HG02852 (cell line): ENCODE results near the gene CCDC107.
"Not testable (repeated sequence)": the region's sequence is repeated elsewhere in the genome, so short reads cannot be mapped to it uniquely, and the experiment has no call there.

Experiments used
- ATAC-seq: cut with Tn5 transposase; IDR thresholded peaks from one replicate; pipeline ENCODE4 v1.9.1; 2021; ENCODE audit warnings: mild to moderate bottlenecking, moderate library complexity; ENCODE audit not compliant: unreplicated experiment

The CCDC107 gene, protein sequence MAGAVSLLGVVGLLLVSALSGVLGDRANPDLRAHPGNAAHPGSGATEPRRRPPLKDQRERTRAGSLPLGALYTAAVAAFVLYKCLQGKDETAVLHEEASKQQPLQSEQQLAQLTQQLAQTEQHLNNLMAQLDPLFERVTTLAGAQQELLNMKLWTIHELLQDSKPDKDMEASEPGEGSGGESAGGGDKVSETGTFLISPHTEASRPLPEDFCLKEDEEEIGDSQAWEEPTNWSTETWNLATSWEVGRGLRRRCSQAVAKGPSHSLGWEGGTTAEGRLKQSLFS

DNA sequence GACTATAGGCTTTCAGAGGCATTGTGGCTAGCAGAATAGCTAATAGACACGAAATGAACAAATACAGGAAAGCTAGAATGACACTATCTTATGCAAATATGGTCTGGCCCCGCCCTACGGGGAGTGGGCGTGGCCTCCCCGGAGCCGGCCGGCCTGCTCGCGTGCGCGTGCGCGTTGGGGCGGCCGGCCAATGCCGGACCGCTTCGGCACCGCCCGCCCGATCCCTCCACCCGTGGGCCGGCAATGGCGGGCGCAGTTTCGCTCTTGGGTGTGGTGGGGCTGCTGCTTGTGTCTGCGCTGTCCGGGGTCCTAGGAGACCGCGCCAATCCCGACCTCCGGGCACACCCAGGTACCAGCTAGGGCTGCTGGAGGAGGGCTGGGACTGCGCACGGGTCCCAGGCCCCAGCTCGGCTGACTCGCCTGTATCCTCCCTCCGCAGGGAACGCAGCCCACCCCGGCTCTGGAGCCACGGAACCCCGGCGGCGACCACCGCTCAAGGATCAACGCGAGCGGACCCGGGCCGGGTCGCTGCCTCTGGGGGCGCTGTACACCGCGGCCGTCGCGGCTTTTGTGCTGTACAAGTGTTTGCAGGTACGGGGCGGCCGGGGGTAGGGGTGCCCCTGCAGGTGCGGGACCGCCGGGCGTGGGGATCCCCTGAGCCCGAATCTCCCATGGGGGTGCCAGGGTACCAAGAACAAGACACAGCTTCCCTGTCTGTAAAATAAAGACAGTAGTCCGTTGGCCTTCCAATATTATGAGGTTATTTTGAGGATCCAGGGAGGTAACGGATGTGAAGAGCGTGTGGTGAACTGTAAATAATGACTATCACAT lies at the start of gene CCDC107:
TSS of gene CCDC107 (plus strand) at position 156 of the 831 bp plus-strand sequence. CDS start at position 244, 88 bp downstream.
- ATAC-seq = peak; percentile 67

DNA sequence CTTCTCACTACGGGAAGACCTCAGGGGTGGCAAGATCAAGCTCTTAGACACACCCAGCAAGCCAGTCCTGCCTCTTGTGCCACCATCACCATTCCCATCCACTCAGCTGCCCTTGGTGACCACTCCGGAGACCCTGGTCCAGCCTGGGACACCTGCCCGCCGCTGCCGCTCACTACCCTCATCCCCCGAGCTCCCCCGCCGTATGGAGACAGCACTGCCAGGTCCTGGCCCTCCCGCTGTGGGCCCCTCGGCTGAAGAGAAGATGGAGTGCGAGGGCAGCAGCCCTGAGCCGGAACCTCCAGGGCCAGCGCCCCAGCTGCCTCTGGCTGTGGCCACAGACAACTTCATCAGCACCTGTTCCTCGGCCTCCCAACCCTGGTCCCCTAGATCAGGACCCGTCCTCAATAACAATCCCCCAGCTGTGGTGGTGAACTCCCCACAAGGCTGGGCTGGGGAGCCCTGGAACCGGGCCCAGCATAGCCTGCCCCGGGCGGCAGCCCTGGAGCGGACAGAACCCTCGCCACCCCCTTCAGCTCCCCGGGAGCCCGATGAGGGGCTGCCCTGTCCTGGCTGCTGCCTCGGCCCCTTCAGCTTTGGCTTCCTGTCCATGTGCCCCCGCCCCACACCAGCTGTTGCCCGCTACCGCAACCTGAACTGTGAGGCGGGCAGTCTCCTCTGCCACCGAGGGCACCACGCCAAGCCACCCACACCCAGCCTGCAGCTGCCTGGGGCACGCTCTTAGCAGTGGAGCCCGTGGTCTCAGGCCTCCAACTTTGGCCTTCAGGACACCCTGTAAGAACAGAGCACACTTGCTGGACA lies 48.9 kb upstream of the CCDC107 start:
- no peak for ATAC-seq

DNA sequence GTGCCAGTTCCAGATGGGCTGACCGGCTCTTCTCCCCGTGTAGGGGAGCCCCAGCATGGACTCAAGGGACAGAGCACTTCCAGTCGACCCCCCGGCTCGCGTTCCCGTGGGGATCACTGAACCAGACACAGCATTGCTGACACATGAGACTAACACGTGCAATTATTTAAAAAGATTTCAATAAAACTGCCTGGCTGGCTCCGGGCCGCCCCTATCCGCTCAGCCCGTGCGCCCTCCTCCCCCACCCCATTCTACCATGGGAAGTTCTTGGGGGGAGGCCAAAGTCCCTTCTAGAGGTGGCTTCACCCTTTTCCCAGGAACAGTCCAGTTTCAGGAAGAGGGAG lies 48.3 kb upstream of the CCDC107 start:
- no peak for ATAC-seq

DNA sequence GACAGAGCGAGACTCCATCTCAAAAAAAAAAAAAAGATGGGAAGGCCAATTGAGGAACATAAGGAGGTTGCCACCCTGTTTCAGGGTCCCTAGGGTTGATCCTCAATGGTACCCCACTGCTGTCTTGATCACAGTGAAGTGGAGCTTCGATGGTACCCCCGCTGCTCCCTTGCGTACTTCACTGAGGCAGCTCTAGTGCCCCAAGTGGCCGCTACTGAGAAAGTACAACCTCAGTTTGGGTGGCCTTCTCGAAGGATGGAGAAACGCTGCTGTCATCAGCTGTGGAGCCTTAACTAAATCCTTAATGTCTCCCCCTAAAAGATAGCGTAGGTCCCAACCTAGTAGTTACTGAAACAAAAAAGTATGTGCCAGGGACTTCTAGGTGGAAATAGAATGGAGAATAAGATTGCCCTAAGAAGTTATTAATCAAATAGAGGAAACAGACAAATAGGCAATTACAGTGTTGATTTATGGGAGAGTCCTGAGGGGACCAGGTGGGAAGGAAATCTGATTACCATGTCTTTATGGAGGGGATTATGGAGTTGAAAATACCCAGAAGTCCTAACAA lies 46.8 kb upstream of the CCDC107 start:
- no peak for ATAC-seq

DNA sequence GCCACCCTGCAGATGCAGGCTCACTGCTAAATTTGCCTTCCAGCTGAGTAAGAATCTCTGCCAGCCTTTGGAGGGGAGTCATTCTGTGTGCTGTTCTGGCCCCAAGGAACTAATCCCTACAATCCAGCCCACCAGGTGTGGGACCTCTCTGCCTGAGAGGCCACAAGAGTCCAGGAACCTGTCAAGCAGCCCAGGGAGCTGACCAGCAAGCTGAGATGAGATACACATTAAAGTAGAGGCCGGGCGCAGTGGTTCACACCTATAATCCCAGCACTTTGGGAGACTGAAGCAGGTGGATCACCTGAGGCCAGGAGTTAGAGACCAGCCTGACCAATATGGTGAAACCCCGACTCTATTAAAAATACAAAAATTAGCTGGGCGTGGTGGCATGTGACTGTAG lies 46.0 kb upstream of the CCDC107 start:
- not testable (repeated sequence) for ATAC-seq

DNA sequence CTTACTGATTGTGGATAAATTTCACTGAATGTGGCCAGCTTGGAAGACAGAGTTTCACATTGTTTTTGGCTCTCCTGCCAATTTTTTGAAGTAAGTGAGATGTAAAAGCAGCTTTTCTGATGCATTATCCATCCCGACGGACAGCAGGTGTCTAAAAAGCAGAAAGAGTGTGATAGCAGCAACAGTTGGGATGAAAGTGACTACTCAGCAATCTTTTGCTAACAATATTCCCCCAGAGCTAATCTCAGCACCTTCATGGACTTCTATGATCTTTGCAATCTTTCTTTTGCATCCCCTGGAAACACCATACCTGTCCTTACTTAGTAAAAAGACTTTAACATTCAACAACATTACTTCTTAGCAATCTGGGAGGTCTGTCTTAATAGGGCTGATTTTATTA lies 45.2 kb upstream of the CCDC107 start:
- ATAC-seq = no peak

DNA sequence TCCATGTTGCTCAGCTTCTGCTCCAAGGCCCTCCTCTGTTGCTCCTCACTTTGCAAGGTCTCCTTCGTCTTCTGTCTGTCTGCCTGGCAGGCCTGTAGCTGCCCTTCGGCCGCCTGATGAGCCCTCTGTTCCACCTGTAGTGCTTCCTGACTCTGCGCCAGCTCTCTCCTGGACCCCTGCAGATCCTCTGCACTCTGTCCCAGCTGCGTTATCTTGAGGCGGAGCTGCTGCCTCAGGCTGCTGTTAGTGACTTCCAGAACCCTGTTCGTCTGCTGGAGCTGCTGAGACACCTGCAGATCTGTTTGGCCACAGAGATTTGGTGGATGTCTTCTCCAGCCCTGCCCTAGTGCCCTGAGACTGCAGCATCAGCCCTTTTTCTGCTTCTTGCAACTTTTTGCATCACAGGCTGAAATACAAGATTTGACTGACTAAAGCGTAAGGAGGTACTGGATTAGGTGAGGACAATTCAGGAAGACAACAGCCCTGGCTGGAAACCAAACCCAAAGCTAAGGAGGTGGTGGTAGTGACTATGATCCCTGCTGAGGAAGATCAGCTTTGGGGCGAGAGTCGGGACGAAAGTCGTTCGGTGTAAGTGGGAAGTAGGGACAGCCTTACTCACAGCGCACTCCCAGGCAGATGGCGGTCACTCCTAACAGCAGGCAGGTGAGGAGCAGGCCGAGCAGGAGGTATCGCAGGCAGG lies 42.0 kb upstream of the CCDC107 start:
- no peak for ATAC-seq

DNA sequence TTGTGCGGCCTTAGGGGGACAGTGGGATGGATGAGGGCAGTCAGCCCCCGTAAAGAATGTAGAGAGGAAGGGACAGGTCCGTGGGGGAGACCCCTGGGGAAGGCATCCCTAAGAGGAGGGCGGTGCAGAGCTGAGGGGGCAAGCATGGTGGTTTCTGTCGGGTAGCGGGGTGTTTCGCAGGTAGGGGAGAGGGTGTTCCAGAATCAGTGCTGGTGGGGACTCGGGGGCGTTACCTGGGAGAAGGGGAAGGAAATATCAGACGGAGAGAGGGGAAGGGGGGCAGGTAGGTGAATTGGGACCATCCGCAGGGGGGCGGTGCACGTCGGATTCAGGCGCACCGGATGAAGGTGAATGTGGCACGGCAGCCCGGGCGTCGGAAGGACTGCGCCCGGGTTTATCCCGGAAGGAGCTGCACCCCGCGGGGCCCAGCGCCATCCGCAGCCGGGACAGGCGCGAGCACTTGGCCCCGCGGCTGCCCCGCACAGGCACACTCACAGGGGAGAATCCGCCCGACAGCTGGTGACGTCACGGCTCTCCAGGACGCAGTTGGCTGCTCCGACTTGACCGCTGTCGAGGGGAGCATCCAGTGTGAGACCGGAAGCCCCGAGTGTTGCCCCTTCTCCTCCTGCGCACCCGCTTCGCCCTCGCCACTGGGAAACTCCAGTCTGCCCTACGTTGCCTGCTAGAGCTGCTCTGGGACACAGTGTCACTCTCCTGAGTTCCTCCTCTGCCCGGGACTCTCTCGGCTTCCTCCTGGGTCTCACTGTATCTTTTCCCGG lies 41.2 kb upstream of the CCDC107 start:
- ATAC-seq = peak; percentile 40

DNA sequence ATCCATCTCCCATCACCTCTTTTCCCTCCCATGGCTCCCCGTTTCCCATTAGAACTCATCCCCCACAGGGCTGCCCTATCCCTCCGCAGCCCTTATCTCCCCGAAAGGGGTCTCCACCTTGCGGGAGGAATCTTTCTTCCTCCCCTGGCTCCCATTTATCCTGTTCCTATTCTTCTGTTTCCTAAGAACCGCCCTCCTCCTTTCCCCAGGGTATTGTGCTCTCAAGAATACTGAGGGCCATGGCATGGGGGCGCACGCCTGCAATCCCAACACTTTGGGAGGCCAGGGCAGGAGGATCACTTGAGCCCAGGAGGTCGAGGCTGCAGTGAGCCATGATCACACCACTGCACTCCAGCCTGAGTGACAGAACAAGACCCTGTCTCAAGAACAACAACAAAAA lies 40.5 kb upstream of the CCDC107 start:
- no peak for ATAC-seq

DNA sequence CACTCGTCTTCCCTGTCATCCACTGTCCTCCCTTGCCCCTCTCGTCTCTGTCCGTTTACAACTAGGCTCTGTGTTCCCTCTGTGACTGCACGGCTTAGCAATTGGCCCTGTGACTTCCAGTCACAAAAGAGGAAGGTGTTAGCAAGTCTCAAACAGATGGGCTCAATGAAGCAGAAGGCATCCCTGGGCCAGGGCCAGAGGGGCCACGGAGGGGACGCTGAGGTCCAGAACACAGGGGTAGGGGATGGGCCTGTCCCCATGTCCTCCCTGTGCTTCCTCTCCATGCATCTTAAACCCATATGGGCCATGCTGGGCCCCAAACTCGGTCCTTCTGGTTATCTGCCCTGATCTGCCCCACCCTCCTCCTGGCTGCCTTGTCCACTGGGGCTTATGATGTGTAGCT lies 39.8 kb upstream of the CCDC107 start, which contains the start of gene CD72:
TSS of gene CD72 (minus strand) at position 89 of the 403 bp plus-strand sequence. CDS start 110 bp downstream, outside the sequence.
- ATAC-seq = no peak

DNA sequence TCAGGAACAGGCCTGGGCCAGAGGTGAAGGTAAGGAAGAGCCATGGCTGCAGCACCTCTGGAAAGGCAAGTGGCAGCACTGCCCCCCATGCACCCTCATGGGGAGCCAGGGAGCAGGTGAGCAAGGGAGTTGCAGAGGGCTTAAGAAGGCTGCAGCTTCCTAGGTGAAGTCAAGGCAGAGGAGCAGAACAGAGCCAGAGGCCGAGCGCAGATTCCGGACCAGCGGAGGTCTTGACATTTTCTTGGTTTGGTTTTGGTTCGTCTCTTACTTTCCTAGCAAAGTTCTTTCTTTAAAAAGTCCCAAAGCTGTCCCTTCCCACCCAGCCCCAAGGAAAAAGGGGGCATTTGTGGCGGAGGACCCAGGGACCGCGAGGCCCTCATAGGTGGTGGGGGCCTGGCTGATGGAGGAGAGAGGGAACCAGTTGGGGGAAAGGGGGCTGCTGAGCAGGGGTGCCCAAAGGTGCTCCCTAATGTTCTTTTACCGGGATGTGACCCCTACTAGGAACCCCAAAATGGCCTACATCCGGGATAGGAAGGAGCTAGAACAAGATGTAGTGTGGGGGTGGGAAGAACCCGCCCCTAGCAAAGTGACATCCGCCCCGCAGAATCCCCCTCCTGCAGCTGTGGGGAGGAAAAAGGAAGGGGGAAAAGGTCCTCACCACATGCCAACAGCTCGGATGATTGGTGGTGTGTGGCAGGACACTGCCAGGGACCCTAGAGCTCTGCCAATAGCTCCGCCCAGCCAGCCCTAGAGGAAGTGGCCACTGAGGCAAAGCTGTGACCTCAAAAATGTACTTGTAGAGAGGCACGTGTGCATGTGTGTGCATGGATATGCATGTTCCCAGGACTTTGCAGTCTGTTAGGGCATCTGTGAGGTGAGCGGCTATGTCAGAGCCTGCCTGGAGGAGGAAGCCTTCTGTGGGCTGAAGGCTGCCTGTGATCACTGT lies 39.0 kb upstream of the CCDC107 start:
- ATAC-seq = peak; percentile 43

DNA sequence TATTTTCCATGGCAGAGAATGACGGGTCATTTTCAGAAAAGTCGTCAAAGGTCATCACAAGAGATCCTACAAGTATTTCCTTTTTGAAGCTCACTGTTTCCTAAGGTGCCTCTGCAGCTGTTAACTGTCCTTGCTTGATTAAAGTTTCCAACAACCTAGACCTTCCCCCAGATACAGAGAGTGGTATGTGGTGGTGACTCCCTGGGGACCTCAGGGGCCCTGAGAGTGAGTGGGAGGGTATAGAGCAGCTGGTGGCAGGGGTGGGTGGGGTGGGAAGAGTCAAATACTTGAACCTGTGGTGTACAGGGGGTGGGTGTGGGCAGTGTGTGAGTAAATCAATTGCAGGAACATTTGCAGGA lies 38.3 kb upstream of the CCDC107 start:
- peak; percentile 47 for ATAC-seq

DNA sequence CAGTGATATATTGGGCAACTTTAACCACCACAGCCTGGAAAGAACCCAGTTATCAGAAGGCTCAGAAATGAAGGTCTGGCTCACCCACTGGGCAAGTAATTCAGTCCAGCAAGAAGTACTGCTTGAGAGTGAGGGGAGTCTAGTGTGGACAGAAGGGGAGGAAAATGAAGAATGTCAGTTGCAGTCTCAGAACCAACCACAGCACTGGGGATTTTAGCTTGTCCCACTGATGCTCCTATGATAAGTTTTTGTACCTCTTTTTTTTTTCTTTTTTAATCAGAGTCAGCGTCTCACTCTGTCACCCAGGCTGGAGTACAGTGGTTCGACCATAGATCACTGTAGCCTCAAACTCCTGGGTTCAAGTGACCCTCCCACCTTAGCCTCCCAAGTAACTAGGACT lies 30.5 kb upstream of the CCDC107 start:
- no peak for ATAC-seq

DNA sequence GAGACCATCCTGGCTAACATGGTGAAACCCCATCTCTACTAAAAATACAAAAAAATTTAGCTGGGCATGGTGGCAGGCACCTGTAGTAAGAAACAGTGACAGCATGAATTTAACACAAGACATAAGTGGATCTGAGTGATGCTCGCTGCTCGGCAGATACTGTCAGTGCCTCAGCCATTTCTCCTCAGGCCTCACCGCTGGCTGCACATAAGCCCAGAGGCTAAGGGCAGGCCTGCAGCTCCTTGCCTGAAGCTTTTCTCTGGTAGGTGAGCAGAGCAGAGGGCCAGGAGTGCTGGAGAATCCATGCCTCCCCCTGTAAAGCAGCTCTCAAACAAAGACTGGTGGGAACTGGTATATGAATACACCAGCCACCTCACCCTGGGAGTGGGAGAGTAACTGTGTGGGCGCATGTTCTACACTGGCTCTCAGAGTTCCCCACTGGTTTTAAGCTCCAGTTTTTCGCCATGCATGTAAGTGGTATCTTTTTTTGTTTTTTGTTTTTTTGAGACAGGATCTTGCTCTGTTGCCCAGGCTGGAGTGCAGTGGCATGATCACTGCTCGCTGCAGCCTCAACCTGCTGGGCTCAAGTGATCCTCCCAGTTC lies 29.6 kb upstream of the CCDC107 start:
- ATAC-seq = no peak

DNA sequence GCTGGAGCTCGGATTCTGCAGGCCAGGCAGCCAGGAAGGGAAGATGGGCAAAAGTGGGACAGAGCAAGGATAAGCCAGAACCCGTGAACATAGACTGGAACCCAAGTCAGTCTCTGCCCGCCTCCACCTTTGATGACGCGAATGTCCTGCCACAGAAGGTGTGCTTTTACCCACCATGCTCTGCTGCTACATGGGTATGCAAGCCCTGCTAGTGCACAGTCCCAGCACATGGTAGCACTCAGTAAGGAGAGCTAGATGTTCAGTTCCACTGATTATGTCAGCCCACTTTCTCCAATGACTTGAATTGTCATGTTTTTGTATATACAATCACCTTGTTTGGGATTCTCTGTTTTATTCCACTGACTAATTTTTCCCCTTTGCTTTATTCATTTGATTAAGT lies 28.5 kb upstream of the CCDC107 start:
- no peak for ATAC-seq

DNA sequence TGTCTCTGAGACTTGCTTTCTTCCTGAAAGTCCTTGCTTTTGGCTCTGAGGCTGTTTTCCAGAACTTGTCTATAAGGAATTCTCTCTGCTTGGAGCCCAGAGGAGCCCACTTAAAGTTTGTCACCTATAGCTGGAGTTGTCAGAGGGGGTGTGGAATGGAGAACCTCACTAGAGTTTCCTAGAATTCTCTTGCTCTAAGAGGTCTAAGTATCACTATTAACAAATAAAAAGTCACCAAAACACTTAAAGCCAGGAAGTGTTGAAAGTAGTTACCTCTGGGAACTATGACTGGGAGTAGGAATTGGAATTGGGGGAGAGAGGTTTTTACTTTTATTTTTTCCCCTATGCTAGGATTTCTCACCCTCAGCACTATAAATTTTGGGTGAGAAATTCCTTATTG lies 22.4 kb upstream of the CCDC107 start:
- no peak for ATAC-seq

DNA sequence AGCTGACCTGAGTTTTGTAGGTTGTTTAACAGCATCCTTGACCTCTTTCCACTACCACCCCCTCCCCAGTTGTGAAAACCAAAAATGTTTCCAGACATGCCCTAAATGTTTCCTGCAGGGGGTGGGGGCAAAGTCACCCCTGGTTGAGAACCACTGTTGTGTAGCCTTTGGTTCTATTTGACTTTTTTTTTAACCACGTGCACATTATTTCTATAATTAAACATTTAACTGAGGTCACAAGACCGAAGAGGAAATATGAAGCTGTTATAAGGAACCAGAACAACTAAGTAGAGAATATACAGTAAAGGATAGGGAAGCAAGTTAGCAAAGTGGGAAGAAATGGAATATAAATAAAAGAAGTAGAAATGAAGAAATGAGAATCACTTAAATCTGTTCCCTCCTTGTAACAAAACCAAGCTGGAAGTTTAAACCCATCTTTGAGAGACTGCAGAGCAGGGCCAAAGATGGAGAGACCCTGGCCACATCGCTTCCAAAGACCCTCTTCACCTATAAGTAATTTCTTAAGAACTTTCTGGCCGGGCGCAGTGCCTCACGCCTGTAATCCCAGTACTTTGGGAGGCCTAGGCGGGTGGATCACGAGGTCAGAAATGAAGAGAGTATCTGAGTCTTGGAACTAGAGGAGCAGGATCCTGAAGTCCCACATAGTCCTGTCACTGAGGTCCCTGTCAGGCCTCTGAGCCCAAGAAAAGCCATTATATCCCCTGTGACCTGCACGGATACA lies 21.8 kb upstream of the CCDC107 start:
- no peak for ATAC-seq

DNA sequence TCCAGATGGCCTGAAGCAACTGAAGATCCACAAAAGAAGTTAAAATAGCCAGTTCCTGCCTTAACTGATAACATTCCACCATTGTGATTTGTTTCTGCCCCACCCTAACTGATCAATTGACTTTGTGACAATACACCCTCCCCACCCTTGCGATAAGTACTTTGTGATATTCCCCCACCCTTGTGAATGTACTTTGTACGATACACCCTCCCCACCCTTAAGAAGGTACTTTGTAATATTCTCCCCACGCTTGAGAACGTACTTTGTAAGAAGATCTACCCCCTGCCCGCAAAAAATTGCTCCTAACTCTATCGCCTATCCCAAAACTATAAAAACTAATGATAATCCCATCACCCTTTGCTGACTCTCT lies 21.2 kb upstream of the CCDC107 start:
- not testable (repeated sequence) for ATAC-seq
